ENCODE results near the gene AVPR2.

Gene AVPR2

DNA sequence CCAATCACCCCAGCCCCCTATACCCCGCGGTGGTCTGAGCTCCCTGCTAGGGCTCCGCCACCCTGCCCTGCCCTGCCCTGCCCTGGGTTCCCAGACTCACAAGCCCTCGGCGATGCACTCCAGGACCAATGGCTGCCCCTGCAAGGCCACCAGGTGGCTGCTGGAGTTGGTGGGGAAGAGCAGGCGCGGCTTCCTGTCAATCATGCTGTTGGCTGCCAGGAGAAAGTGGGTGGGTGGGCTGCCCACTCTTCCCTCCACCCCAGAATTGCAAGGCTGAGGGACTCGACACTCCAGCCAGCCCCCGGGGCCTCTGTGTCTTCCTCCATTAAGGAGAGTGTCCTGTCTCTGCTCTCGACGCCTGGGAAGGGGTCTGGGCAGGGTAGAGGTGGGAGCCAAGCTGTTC is 34.2 kb upstream of the AVPR2 start:
- Histone ChIP-seq H4K12ac (ENCODE audit: low read depth, low read length) (no peak overlapping the region), H3K27ac (ENCODE audit: low read depth, low read length) (no peak overlapping the region), H3K18ac (ENCODE audit: low read length) (no peak overlapping the region), H3K4me2 (ENCODE audit: low read length) (no peak overlapping the region), H3K9me3 (ENCODE audit: insufficient read depth, low read depth, low read length) (no peaks in the 10 kb centered on the region), H2BK12ac (ENCODE audit: low read length) (no peak overlapping the region), H4K8ac (ENCODE audit: low read depth, low read length) (no peak overlapping the region), H3K4me3 (ENCODE audit: low read depth, low read length) (no peak overlapping the region), H2AK5ac (ENCODE audit: low read length) (no peak overlapping the region), H4K91ac (ENCODE audit: low read depth, low read length) (no peak overlapping the region), H3K4me1 (ENCODE audit: control insufficient read depth in 1 of 2, insufficient read depth in 2 of 2, low read length in 2 of 2) (peaks cover 3 to 5% of the 10 kb centered on the region in 2 experiments), H2BK5ac (ENCODE audit: low read depth, low read length, poor library complexity) (no peak overlapping the region), H3K79me1 (ENCODE audit: low read length) (no peaks in the 10 kb centered on the region), H3K36me3 (ENCODE audit: control insufficient read depth in 1 of 2, insufficient read depth in 2 of 2, low read length in 2 of 2) (peaks cover 34 to 42% of the 10 kb centered on the region in 2 experiments), H3K79me2 (ENCODE audit: control insufficient read depth, insufficient read depth, low read length, poor library complexity) (no peaks in the 10 kb centered on the region), H3K4ac (ENCODE audit: low read depth, low read length) (no peak overlapping the region), H2AFZ (ENCODE audit: insufficient read depth, low read length, poor library complexity) (no peak overlapping the region), H3K14ac (ENCODE audit: low read length) (no peak overlapping the region), H3K23ac (ENCODE audit: low read length) (no peak overlapping the region), H3K9ac (ENCODE audit: low read length) (no peak overlapping the region), H2BK120ac (ENCODE audit: insufficient read depth, low read length, poor library complexity) (no peak overlapping the region), H3K27me3 (ENCODE audit: insufficient read depth, low read length) (no peaks in the 10 kb centered on the region)
- no peak for DNase-seq
- WGBS (ENCODE audit: extremely low coverage, insufficient coverage, insufficient read length), result no CpG with 5 or more reads among the region's 11 CpGs

DNA sequence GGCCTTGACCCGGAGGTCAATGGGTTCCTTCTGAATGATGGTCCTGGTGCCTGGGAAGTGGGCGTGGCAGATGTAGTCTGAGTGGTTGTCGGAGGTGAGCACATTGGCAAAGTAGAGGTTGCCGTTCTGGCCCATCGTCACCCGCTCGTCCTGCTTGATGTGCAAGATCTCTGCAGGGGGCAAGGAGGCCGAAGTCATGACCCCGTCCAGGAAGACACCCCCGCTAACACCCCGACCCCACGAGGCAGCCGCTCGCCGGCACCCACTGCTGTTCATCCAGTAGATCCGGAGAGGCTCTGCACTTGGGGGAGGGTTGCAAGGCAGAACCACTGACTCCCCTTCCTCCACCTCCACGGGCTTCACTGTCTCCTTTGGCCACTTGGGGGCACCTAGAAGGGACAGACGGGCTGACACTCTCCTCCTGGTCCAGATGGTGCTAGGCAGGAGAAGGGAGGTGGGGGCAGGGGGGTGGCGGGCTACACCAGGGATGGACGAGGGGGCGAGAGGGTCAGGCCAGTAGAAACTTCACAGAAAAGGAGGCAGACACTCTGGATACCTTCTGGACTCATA is 33.6 kb upstream of the AVPR2 start:
- Histone ChIP-seq H3K18ac (ENCODE audit: low read length) (no peak overlapping the region), H3K4me3 (ENCODE audit: low read depth, low read length) (no peak overlapping the region), H2BK12ac (ENCODE audit: low read length) (no peak overlapping the region), H3K14ac (ENCODE audit: low read length) (no peak overlapping the region), H3K9me3 (ENCODE audit: insufficient read depth, low read depth, low read length) (no peaks in the 10 kb centered on the region), H2BK5ac (ENCODE audit: low read depth, low read length, poor library complexity) (no peak overlapping the region), H3K79me1 (ENCODE audit: low read length) (no peaks in the 10 kb centered on the region), H3K36me3 (ENCODE audit: control insufficient read depth in 1 of 2, insufficient read depth in 2 of 2, low read length in 2 of 2) (peaks cover 33 to 41% of the 10 kb centered on the region in 2 experiments), H3K4me2 (ENCODE audit: low read length) (no peak overlapping the region), H3K23ac (ENCODE audit: low read length) (no peak overlapping the region), H4K8ac (ENCODE audit: low read depth, low read length) (no peak overlapping the region), H2AFZ (ENCODE audit: insufficient read depth, low read length, poor library complexity) (no peak overlapping the region), H3K27me3 (ENCODE audit: insufficient read depth, low read length) (no peaks in the 10 kb centered on the region), H2AK5ac (ENCODE audit: low read length) (no peak overlapping the region), H3K4me1 (ENCODE audit: control insufficient read depth in 1 of 2, insufficient read depth in 2 of 2, low read length in 2 of 2) (peaks cover 3 to 5% of the 10 kb centered on the region in 2 experiments), H4K91ac (ENCODE audit: low read depth, low read length) (no peak overlapping the region), H4K12ac (ENCODE audit: low read depth, low read length) (no peak overlapping the region), H3K9ac (ENCODE audit: low read length) (no peak overlapping the region), H2BK120ac (ENCODE audit: insufficient read depth, low read length, poor library complexity) (no peak overlapping the region), H3K4ac (ENCODE audit: low read depth, low read length) (no peak overlapping the region), H3K79me2 (ENCODE audit: control insufficient read depth, insufficient read depth, low read length, poor library complexity) (no peaks in the 10 kb centered on the region), H3K27ac (ENCODE audit: low read depth, low read length) (no peak overlapping the region)
- DNase-seq, result no peak
- no CpG with 5 or more reads among the region's 21 CpGs for WGBS (ENCODE audit: extremely low coverage, insufficient coverage, insufficient read length)

DNA sequence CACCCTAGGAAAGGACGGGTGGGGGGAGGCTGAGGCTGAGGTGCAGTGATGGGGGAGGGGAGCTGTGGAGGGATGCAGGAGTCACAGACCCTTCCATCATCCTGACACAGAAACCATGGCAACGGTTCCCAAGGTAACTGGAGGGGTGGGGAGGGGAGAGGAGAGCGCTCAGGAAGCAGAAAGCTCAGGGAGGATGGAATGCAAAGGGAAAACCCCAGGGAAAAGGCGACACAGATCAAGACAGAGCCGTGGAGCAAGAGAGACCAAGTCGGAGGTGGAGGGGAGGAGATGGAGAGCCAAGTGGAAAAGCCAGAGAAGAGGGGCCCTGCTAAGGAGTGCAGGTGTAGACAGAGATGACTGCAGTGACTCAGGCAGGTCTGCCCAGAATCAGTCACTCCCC is 33.0 kb upstream of the AVPR2 start:
- Histone ChIP-seq H2AK5ac (ENCODE audit: low read length) (no peak overlapping the region), H4K8ac (ENCODE audit: low read depth, low read length) (no peak overlapping the region), H3K79me1 (ENCODE audit: low read length) (no peaks in the 10 kb centered on the region), H3K14ac (ENCODE audit: low read length) (no peak overlapping the region), H2BK120ac (ENCODE audit: insufficient read depth, low read length, poor library complexity) (no peak overlapping the region), H2BK12ac (ENCODE audit: low read length) (no peak overlapping the region), H3K4ac (ENCODE audit: low read depth, low read length) (no peak overlapping the region), H3K36me3 (ENCODE audit: control insufficient read depth in 1 of 2, insufficient read depth in 2 of 2, low read length in 2 of 2) (peaks cover 33 to 40% of the 10 kb centered on the region in 2 experiments), H2AFZ (ENCODE audit: insufficient read depth, low read length, poor library complexity) (no peak overlapping the region), H3K4me2 (ENCODE audit: low read length) (no peak overlapping the region), H3K4me1 (ENCODE audit: control insufficient read depth in 1 of 2, insufficient read depth in 2 of 2, low read length in 2 of 2) (peaks cover 3 to 5% of the 10 kb centered on the region in 2 experiments), H3K4me3 (ENCODE audit: low read depth, low read length) (no peak overlapping the region), H3K79me2 (ENCODE audit: control insufficient read depth, insufficient read depth, low read length, poor library complexity) (no peaks in the 10 kb centered on the region), H2BK5ac (ENCODE audit: low read depth, low read length, poor library complexity) (no peak overlapping the region), H3K27me3 (ENCODE audit: insufficient read depth, low read length) (no peaks in the 10 kb centered on the region), H4K12ac (ENCODE audit: low read depth, low read length) (no peak overlapping the region), H3K18ac (ENCODE audit: low read length) (no peak overlapping the region), H3K23ac (ENCODE audit: low read length) (no peak overlapping the region), H3K27ac (ENCODE audit: low read depth, low read length) (no peak overlapping the region), H3K9ac (ENCODE audit: low read length) (no peak overlapping the region), H4K91ac (ENCODE audit: low read depth, low read length) (no peak overlapping the region), H3K9me3 (ENCODE audit: insufficient read depth, low read depth, low read length) (no peaks in the 10 kb centered on the region)
- no CpG with 5 or more reads among the region's 6 CpGs for WGBS (ENCODE audit: extremely low coverage, insufficient coverage, insufficient read length)
- no peak for DNase-seq

DNA sequence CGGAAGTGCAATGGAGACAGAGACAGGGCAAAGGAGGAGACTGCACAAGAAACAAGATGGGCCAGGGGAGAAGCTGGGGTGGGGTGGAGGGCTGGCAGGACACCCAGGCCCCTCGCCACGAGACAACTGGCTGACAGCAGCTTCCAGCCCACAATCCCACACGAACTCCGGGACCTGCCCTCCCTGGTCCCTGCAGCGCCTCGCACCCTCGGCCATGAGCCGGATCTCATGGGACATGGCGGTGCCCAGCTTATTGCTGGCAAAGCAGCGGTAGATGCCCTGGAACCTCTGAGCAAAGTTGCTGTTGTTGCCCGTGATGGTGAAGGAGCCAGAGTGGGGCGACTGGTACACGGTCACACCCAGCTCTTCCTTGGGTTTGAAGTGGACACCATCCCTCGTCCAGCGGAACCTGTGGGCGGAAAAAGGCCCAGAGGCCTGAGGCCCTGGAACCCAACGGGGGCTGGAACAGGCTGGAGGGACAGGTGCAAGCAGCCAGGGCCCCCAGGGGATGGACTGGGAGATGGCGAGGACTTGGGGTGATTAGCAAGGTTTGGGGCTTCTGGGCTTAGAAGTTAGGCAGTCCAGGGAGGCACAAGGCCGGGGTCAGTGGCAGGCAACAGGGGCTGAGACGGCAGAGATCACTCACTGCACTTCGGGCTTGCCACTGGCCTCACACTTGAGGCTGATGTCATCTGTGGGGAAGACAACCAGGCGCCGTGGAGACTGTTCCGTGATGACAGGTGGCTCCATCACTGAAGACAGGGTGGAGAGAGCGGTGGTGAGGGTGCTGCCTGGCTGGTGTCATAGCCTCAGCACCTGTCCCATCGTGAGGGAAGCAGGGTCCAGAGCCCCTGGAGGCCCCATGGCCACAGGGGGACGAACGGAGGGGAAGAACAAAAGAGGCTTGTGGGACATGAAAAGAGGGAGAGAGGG is 32.3 kb upstream of the AVPR2 start:
- no peak overlapping the region for H3K18ac ChIP-seq (ENCODE audit: low read length)
- no peak overlapping the region for H3K4me3 ChIP-seq (ENCODE audit: low read depth, low read length)
- H2AK5ac ChIP-seq (ENCODE audit: low read length), result no peak overlapping the region
- H3K27me3 ChIP-seq (ENCODE audit: insufficient read depth, low read length), result no peaks in the 10 kb centered on the region
- H3K79me1 ChIP-seq (ENCODE audit: low read length), result no peaks in the 10 kb centered on the region
- H2BK12ac ChIP-seq (ENCODE audit: low read length), result no peak overlapping the region
- no peaks in the 10 kb centered on the region for H3K79me2 ChIP-seq (ENCODE audit: control insufficient read depth, insufficient read depth, low read length, poor library complexity)
- H3K4me2 ChIP-seq (ENCODE audit: low read length), result no peak overlapping the region
- H4K91ac ChIP-seq (ENCODE audit: low read depth, low read length), result no peak overlapping the region
- H3K36me3 ChIP-seq (ENCODE audit: control insufficient read depth in 1 of 2, insufficient read depth in 2 of 2, low read length in 2 of 2), result peaks cover 28 to 34% of the 10 kb centered on the region in 2 experiments
- H3K9me3 ChIP-seq (ENCODE audit: insufficient read depth, low read depth, low read length), result no peaks in the 10 kb centered on the region
- H3K14ac ChIP-seq (ENCODE audit: low read length), result no peak overlapping the region
- no peak for DNase-seq
- no peak overlapping the region for H2BK5ac ChIP-seq (ENCODE audit: low read depth, low read length, poor library complexity)
- no peak overlapping the region for H2BK120ac ChIP-seq (ENCODE audit: insufficient read depth, low read length, poor library complexity)
- H3K9ac ChIP-seq (ENCODE audit: low read length), result no peak overlapping the region
- no peak overlapping the region for H2AFZ ChIP-seq (ENCODE audit: insufficient read depth, low read length, poor library complexity)
- peaks cover 3 to 5% of the 10 kb centered on the region in 2 experiments for H3K4me1 ChIP-seq (ENCODE audit: control insufficient read depth in 1 of 2, insufficient read depth in 2 of 2, low read length in 2 of 2)
- no peak overlapping the region for H4K8ac ChIP-seq (ENCODE audit: low read depth, low read length)
- no peak overlapping the region for H3K4ac ChIP-seq (ENCODE audit: low read depth, low read length)
- no peak overlapping the region for H3K27ac ChIP-seq (ENCODE audit: low read depth, low read length)
- no peak overlapping the region for H3K23ac ChIP-seq (ENCODE audit: low read length)
- WGBS (ENCODE audit: extremely low coverage, insufficient coverage, insufficient read length), result no CpG with 5 or more reads among the region's 29 CpGs
- H4K12ac ChIP-seq (ENCODE audit: low read depth, low read length), result no peak overlapping the region

All from trophoblast cell (in vitro differentiated cells and primary cell).